Fibroblast of mammary gland (primary cell): ENCODE data around the gene SUMF1.

Experiments
- DNase-seq: peaks from one replicate; pipeline ENCODE4 v3.0.0-alpha.2; 2010; ENCODE audit warnings: low read depth
- H3K4me3 ChIP-seq: 2 replicates; pipeline ENCODE4 v1.5.1; 2011; ENCODE audit warnings: low read depth, mild to moderate bottlenecking, low read length, moderate library complexity; ENCODE audit not compliant: control insufficient read depth
- CTCF ChIP-seq: conservative IDR thresholded peaks from 2 replicates; pipeline ENCODE4 v1.5.1; 2011; ENCODE audit warnings: low read depth, low read length, inconsistent platforms; ENCODE audit not compliant: control insufficient read depth, insufficient read depth

The SUMF1 gene

DNA sequence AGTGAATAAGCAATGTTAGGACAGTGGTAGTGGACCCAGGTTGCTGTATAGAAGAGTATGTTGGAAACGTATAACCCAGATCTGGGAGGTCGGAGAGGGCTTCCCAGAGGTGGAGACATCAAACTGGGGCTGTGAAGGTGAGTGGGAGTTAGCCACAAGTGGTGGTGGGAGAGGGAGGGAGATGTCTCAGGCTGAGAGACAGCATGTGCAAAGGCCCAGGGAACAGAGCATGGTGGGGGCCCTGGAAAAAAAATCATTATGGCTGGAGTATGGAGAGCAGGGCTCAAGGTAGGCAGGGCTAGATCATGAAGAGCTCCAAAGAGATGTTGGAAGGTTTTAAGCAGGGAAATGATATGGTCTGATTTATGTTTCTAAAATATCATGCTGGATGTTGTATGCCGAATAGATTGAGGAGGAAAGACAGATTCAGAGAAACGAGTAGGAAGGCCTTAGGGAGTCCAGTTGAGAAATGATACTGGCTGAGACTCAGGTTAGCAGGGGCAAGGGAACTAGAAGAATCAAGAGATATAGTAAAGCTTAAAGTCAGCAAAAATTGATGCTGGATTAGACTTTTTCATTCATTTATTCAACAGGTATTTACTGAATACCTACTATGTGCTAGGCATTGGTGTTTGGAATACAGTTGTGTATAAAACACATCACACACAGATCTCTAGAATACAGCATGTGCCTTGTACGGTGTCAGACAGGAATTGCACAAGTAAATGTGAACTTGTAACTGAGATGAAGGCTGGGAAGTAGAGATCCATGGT, 43.1 kb upstream of the SUMF1 start:
- no peak for DNase-seq
- no peak for TF ChIP-seq CTCF
- H3K4me3 ChIP-seq: no peak overlapping the region

DNA sequence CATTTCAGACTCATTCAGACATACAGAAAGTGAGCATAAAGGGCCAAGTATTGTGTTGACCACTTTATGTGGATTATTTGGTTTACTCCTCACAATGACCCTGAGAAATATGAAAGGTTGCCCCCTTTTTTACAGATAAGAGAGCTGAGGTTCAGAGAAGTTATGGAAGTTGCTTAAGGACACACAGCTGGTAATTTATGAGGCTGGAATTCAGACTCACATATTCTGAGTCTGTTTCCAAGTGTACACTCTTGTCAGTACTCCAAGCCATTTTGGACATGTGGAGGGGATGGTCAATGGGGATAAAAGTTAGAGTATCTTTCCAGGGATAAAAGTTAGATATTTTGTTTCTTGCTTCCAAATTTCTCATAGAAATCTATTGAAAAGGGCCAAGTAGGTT, 42.0 kb upstream of the SUMF1 start:
- H3K4me3 ChIP-seq: no peak overlapping the region
- TF ChIP-seq CTCF: no peak
- no peak for DNase-seq

GRCh38 chr3:4508048-4508981, 41.2 kb upstream of the SUMF1 start:
- no peak for TF ChIP-seq CTCF
- H3K4me3 ChIP-seq: no peak overlapping the region
- no peak for DNase-seq

GRCh38 chr3:4507024-4507596, 40.0 kb upstream of the SUMF1 start:
- H3K4me3 ChIP-seq: no peak overlapping the region
- no peak for TF ChIP-seq CTCF
- DNase-seq: peak; percentile 28

DNA sequence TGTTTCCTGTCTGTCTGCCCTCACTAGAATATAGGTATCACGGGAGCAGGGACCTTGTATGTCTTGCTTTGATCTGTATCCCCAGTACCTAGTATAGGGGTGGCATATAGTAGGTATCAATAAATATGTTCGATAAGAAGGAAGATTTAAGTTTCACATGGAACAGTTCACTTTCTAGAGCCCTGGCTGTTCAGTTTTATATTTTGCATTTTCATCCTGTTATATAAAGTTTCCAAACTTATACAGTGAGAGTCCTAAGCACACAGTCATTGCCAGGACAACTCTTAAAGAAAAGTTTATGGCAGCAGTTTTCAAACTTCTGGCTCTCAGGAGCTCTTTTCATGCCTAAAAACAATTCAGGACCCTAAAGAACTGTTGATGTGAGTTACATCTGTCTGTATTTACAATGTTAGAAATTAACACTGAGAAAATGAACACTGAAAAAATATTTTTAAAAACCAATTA, 39.5 kb upstream of the SUMF1 start:
- no peak for DNase-seq
- TF ChIP-seq CTCF: no peak
- no peak overlapping the region for H3K4me3 ChIP-seq

DNA sequence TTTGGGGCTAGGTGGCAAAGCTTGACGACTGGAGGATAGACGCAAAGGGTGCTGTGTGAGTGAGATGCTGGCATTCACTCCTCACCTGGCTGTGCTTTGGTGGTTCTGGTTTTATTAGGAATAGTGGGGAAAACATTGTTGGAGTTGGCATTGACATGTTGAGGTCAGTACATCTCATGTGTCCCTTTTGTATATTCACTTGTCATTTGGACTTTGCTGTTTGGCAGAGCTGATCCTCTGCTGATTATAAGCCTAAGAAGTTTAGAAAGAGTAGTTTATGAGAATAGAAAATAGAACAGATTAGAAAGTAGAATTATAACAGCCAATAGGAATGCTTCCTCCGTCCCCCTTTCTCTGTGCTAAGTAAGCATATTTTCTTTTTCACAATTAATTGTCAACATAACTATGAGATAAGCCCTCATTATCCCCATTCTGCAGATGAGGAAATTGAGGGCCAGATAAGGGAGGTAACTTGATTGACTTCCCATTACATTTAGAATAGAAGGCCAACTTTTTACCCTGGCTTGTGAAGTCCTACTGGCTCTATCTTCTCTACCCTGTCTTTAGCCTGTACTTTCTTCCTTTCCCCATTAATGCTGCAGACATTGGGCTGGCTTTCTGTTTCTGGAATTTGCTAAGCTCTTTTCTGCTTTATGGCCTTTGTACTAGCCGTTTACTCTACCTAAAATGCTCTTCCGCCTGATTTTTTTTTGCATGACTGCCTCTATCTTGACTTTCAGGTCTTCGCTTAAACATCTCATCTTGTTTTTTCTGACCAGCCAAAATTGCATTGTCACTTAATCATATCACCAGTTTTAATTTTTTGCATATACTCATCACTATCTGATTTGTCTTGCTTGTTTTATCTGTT, 38.9 kb upstream of the SUMF1 start:
- DNase-seq: no peak
- TF ChIP-seq CTCF: no peak
- no peak overlapping the region for H3K4me3 ChIP-seq
